B cell (primary cell): ENCODE results near the gene MET. TPM values are rescaled to one million over a fixed set of nuclear protein-coding genes. Genes with fewer than 3 reads are reported as not detected.

Experiments used
- ATAC-seq: fragments of 200-7000 bp; cut with Tn5 transposase; one replicate; pipeline ENCODE4 v1.10.0; 2021; ENCODE audit warnings: low read depth, mild to moderate bottlenecking, moderate number of reproducible peaks, moderate library complexity
- CTCF ChIA-PET: fragments of 350-600 bp; sonication (Branson Sonifier 250); formaldehyde crosslinking; loops from one replicate; lab custom pipeline; 2021; ENCODE audit warnings: antibody characterized with exemption, inconsistent platforms; lab: Charles Lee
- POLR2A ChIA-PET: fragments of 350-600 bp; sonication (Branson Sonifier 250); formaldehyde crosslinking; loops from one replicate; lab custom pipeline; 2021; ENCODE audit warnings: antibody characterized with exemption; lab: Charles Lee
- DNase-seq: peaks from one replicate; pipeline ENCODE4 v3.0.0; 2013
- H2AFZ ChIP-seq: 2 replicates; pipeline ENCODE4 v1.6.1; 2012; ENCODE audit warnings: mild to moderate bottlenecking, low read depth, low read length; ENCODE audit not compliant: insufficient read depth, poor library complexity, severe bottlenecking
- H3K27ac ChIP-seq, 2 donors: 1 replicate in 1 of 2; 2 replicates in 1 of 2; pipeline ENCODE4 v1.5.1; 2012 to 2013; ENCODE audit warnings: low read length in 2 of 2, mild to moderate bottlenecking in 2 of 2, moderate library complexity in 1 of 2
- H3K27me3 ChIP-seq, 4 experiments: fragments of 200-600 bp in 1 of 4; sonication (generic) in 1 of 4; replicated peaks in 1 of 4; 1 replicate in 2 of 4; 2 replicates in 2 of 4; pipeline versions ENCODE4 v1.6.1 to v1.7.0; 2013 to 2016; ENCODE audit warnings: low read length in 3 of 4, mild to moderate bottlenecking in 2 of 4, mixed read lengths in 1 of 4, moderate library complexity in 1 of 4; ENCODE audit not compliant: insufficient read depth in 4 of 4, control insufficient read depth in 3 of 4; ENCODE audit errors: control extremely low read depth in 1 of 4
- H3K36me3 ChIP-seq, 2 experiments: replicated peaks in 1 of 2; 1 replicate in 1 of 2; 2 replicates in 1 of 2; pipeline versions ENCODE4 v1.6.1 to v1.7.1; 2013; ENCODE audit warnings: low read length in 1 of 2; ENCODE audit not compliant: insufficient read depth in 2 of 2, control insufficient read depth in 1 of 2; ENCODE audit errors: control extremely low read depth in 1 of 2, extremely low read depth in 1 of 2
- H3K4me1 ChIP-seq, 2 donors: fragments of 200-600 bp in 1 of 2; sonication (generic) in 1 of 2; 1 replicate in 1 of 2; 2 replicates in 1 of 2; pipeline versions ENCODE4 v1.5.1 to v1.6.1; 2013 to 2017; ENCODE audit warnings: low read length in 2 of 2; ENCODE audit not compliant: control insufficient read depth in 2 of 2, insufficient read depth in 2 of 2
- H3K4me2 ChIP-seq: replicated peaks from 2 replicates; pipeline ENCODE3; 2012; ENCODE audit warnings: mild to moderate bottlenecking, low read depth, low read length; ENCODE audit not compliant: poor library complexity, severe bottlenecking
- H3K4me3 ChIP-seq, 5 experiments: fragments of 200-600 bp in 1 of 5; sonication (generic) in 1 of 5; 1 replicate in 3 of 5; 2 replicates in 2 of 5; pipeline versions ENCODE4 v1.5.1 to v1.7.0; 2011 to 2016; ENCODE audit warnings: low read length in 4 of 5, mild to moderate bottlenecking in 4 of 5, low read depth in 2 of 5, control low read depth in 1 of 5, moderate library complexity in 1 of 5; ENCODE audit not compliant: insufficient read depth in 1 of 5; ENCODE audit errors: control extremely low read depth in 1 of 5, extremely low read depth in 1 of 5
- H3K79me2 ChIP-seq: fragments of 200-600 bp; sonication (generic); one replicate; pipeline ENCODE4 v1.6.0; 2016; ENCODE audit warnings: low read length; ENCODE audit not compliant: control insufficient read depth, insufficient read depth
- H3K9ac ChIP-seq: fragments of 200-600 bp; sonication (generic); 2 replicates; pipeline ENCODE4 v1.6.1; 2017; ENCODE audit warnings: mild to moderate bottlenecking, low read length, moderate library complexity
- H3K9me3 ChIP-seq, 3 donors: one replicate each; pipeline versions ENCODE4 v1.6.1 to v1.7.1; 2013; ENCODE audit warnings: low read length in 2 of 3; ENCODE audit not compliant: control insufficient read depth in 2 of 3, insufficient read depth in 1 of 3; ENCODE audit errors: control extremely low read depth in 1 of 3
- H4K20me1 ChIP-seq: 2 replicates; pipeline ENCODE4 v1.6.0; 2012; ENCODE audit warnings: mild to moderate bottlenecking, low read length; ENCODE audit not compliant: insufficient read depth, control insufficient read depth, poor library complexity, severe bottlenecking
- H3K27ac Mint-ChIP-seq: one replicate; pipeline ENCODE4 v1.8.0; 2021; ENCODE audit warnings: mixed read lengths
- H3K27me3 Mint-ChIP-seq: one replicate; pipeline ENCODE4 v1.8.0; 2021; ENCODE audit warnings: mixed read lengths
- H3K4me1 Mint-ChIP-seq: one replicate; pipeline ENCODE4 v1.8.0; 2021; ENCODE audit warnings: mixed read lengths
- H3K4me3 Mint-ChIP-seq: one replicate; pipeline ENCODE4 v1.8.0; 2021; ENCODE audit warnings: mixed read lengths
- H3K9me3 Mint-ChIP-seq: one replicate; pipeline ENCODE4 v1.8.0; 2022; ENCODE audit warnings: mixed read lengths; ENCODE audit not compliant: insufficient read depth
- EZH2 ChIP-seq: IDR thresholded peaks from 2 replicates; pipeline ENCODE4 v1.6.1; 2012; ENCODE audit warnings: borderline replicate concordance, low read depth, mild to moderate bottlenecking, moderate library complexity, low read length; ENCODE audit not compliant: insufficient read depth, poor library complexity, severe bottlenecking
- WGBS: methylation state at CpG from one replicate; pipeline ENCODE4 v1.1.5; 2013; ENCODE audit warnings: missing lambda C conversion rate; ENCODE audit not compliant: insufficient coverage; 5-methylcytosine and 5-hydroxymethylcytosine counted together
- intact Hi-C: fragments of 100-400 bp; cut with micrococcal nuclease; formaldehyde crosslinking; loops from one replicate; pipeline ENCODE4 v1.10.0; 2022
- polyA plus RNA-seq: library from polyadenylated mRNA; depleted of rRNA; stranded (reverse); fragments of >200 nt; gene quantifications from 2 replicates; pipeline ENCODE4 v1.2.3, GENCODE V29; 2012
- total RNA-seq, 2 donors: library from RNA; stranded (reverse); fragments of 120-200 nt in 1 of 2; gene quantifications; 1 replicate in 1 of 2; 2 replicates in 1 of 2; pipeline versions ENCODE4 v1.2.3 to v1.2.4, GENCODE V29; 2013 to 2022
- TF ChIP-seq, protein P1 (sequence below): fragments of 200-600 bp; IDR thresholded peaks from one replicate; pipeline ENCODE4 v1.8.0; 2022; ENCODE audit warnings: antibody characterized with exemption, mild to moderate bottlenecking

MET gene
- total and polyA plus RNA-seq, 2 donors (not counting 1 experiment from before 2014, with no cell fraction given) = 0.03 to 0.59 TPM

DNA sequence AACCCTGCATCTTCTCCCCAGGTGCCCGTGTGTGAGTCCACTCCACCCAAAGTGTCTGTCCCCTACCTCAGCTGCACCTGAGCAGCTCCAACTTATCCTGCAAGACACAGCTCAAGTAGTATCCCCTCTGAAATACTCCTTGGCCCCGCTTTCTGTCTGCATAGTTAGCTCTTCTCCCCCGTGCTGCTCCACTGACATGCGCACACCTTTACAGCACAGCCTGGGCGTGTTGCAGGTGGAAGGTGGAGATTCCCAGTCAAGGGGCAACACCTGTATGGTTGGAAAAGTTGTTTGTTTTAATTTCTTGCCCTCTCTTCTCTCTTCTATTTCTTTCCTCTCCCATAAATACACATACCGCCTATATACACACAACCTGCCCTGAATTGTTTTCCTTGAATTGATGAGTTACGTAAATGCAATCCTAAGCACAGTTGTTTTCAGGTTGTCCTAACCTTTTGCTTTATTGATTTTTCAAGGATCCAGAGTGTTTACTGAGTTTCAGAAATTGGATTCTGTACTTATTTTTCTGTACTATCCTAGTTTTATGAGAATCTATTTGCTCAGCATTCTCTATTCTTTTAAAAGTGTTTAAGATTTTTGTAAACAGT is 14.9 kb downstream of the MET start:
- H3K4me1 Mint-ChIP-seq = peaks cover 18% of the 10 kb centered on the region
- 75% methylated on average over 1 of the region's 7 CpGs for WGBS
- DNase-seq (no peak), ATAC-seq (no peak)
- Histone ChIP-seq H3K4me2 (no peak overlapping the region), H2AFZ (no peak overlapping the region), H3K4me3 (no peak overlapping the region), H3K36me3 (no peaks in the 10 kb centered on the region), H3K9ac (no peak overlapping the region), H3K79me2 (no peaks in the 10 kb centered on the region), H3K4me1 (peaks cover 13 to 29% of the 10 kb centered on the region in 2 donors), H4K20me1 (no peaks in the 10 kb centered on the region), H3K27ac (no peak overlapping the region), H3K27me3 (peaks cover 1 to 72% (median 63%) of the 10 kb centered on the region in 4 experiments), H3K9me3 (peaks cover 0 to 5% (median 0%) of the 10 kb centered on the region in 3 donors)
- H3K4me3 Mint-ChIP-seq = no peak overlapping the region
- no peak for TF ChIP-seq EZH2
- TF ChIP-seq, protein P1, sequence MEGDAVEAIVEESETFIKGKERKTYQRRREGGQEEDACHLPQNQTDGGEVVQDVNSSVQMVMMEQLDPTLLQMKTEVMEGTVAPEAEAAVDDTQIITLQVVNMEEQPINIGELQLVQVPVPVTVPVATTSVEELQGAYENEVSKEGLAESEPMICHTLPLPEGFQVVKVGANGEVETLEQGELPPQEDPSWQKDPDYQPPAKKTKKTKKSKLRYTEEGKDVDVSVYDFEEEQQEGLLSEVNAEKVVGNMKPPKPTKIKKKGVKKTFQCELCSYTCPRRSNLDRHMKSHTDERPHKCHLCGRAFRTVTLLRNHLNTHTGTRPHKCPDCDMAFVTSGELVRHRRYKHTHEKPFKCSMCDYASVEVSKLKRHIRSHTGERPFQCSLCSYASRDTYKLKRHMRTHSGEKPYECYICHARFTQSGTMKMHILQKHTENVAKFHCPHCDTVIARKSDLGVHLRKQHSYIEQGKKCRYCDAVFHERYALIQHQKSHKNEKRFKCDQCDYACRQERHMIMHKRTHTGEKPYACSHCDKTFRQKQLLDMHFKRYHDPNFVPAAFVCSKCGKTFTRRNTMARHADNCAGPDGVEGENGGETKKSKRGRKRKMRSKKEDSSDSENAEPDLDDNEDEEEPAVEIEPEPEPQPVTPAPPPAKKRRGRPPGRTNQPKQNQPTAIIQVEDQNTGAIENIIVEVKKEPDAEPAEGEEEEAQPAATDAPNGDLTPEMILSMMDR = no peak
- no peaks in the 10 kb centered on the region for H3K9me3 Mint-ChIP-seq
- H3K27ac Mint-ChIP-seq = no peak overlapping the region
- ChIA-PET CTCF (interaction anchor here (1.0 to 1.1 kb wide), 3 partner anchors 13 to 95 kb away, joined by 3 to 5 read pairs (median 3); partner anchors contain the start of gene MET), POLR2A (no interaction called here)
- intact Hi-C loops = no loop called here
- H3K27me3 Mint-ChIP-seq = peaks cover 61% of the 10 kb centered on the region

DNA sequence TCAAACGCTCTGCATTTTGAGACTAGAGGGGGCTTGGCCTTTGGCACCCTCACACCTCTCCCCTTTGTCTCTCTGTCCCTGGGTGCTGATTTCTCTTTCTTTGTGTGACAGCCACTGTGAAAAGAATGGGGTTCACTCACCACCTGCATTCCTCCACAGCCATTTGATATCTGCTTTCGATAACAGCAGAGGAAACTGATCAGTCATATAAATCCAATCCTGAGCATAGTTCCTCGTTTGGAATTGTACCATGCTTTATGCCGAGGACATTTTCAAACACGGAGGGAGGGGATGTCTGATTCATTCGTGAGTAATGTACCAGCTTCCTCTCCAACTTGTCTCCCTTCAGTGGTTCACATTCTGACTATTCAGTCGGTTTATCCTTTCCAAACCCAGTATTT is 15.8 kb downstream of the MET start:
- no peak overlapping the region for H3K27ac Mint-ChIP-seq
- no peak overlapping the region for H2AFZ ChIP-seq
- H3K9me3 Mint-ChIP-seq = no peaks in the 10 kb centered on the region
- TF ChIP-seq, protein P1 = no peak
- TF ChIP-seq EZH2 = no peak
- ATAC-seq (no peak), DNase-seq (no peak)
- H3K36me3 ChIP-seq = no peaks in the 10 kb centered on the region
- H3K27me3 ChIP-seq = peaks cover 0 to 64% (median 57%) of the 10 kb centered on the region in 4 experiments
- ChIA-PET POLR2A (no interaction called here), CTCF (no interaction called here)
- H3K4me1 ChIP-seq = peaks cover 17 to 34% of the 10 kb centered on the region in 2 donors
- H3K27ac ChIP-seq = no peak overlapping the region
- H3K9me3 ChIP-seq = peaks cover 0 to 5% (median 0%) of the 10 kb centered on the region in 3 donors
- no CpG with 5 or more reads among the region's 7 CpGs for WGBS
- H3K4me3 Mint-ChIP-seq = no peak overlapping the region
- H3K9ac ChIP-seq = no peak overlapping the region
- no peak overlapping the region for H3K4me2 ChIP-seq
- H3K4me1 Mint-ChIP-seq = peaks cover 25% of the 10 kb centered on the region
- peaks cover 52% of the 10 kb centered on the region for H3K27me3 Mint-ChIP-seq
- H3K79me2 ChIP-seq = no peaks in the 10 kb centered on the region
- no peaks in the 10 kb centered on the region for H4K20me1 ChIP-seq
- H3K4me3 ChIP-seq = no peak overlapping the region
- intact Hi-C loops = no loop called here
